ENCODE data around the gene SAFB2. TPM values are rescaled to one million over a fixed set of nuclear protein-coding genes. Genes with fewer than 3 reads are reported as not detected.

The SAFB2 gene
- total RNA-seq, 4 donors from 2014 or later = 64.0 to 283 (median 124) TPM

DNA sequence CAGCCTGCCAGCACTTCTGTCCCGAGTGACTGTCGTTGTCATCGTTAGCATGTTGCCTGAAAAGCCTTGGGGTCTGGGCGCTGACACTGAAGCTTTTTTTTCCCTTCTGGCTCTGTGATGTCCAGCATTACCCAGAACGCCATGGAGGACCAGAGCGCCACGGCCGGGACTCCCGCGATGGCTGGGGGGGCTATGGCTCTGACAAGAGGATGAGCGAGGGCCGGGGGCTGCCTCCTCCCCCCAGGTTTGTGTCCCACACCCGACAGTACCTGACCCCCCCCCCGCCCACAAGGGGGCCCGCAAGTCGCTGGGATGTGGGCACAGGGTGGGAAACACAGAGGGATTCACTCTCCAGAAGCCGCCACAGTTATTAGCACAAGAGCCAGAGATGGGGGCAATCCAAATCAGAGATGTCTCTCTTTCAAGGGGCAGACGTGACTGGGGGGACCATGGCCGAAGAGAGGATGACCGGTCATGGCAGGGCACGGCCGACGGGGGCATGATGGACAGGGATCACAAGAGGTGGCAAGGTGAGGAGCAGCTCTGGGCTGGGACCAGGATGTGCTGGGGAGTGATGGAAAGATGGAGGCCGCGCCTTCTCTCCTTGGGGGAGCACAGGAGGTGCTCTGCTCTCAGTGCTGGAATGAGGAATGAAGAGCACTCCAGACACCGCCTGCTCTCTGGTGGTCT is 44.5 kb upstream of the SAFB2 start:
- no peaks in the 10 kb centered on the region for H3K27me3 ChIP-seq

GRCh38 chr19:5665781-5666513 is 43.4 kb upstream of the SAFB2 start:
- H3K27ac ChIP-seq = no peak overlapping the region
- TF ChIP-seq EP300 (IDR thresholded peaks at IDR 0.05; ENCODE audit: low read depth) (no peak), POLR2A (IDR thresholded peaks at IDR 0.05) (no peak), POLR2AphosphoS5 (IDR thresholded peaks at IDR 0.05) (no peak), CTCF (IDR thresholded peaks at IDR 0.05) (no peak)
- WGBS, 2 donors (ENCODE audit: low coverage in 1 of 2) = 78 to 100% methylated on average over 1 to 10 of the region's 10 CpGs
- H3K9me3 ChIP-seq = no peaks in the 10 kb centered on the region
- H3K27me3 ChIP-seq = no peaks in the 10 kb centered on the region
- intact Hi-C loops (cut with DNase I; ENCODE audit: low total_unique reads) (no loop called here), in situ Hi-C loops (cut with MboI; ENCODE audit: low pct_ligation_motif_present in 1 of 4, low pct_unique_long_range_greater_than_20kb in 1 of 4, low sequenced_read_pairs in 3 of 4) (no loop called here)
- DNase-seq = no peak
- H3K4me1 ChIP-seq = no peaks in the 10 kb centered on the region
- H3K4me3 ChIP-seq = no peak overlapping the region
- H3K36me3 ChIP-seq = peaks cover 0 to 81% (median 40%) of the 10 kb centered on the region in 4 donors

More for the DNA sequence above, 44.5 kb upstream of the SAFB2 start:
- 80 to 93% methylated on average over 1 to 26 of the region's 26 CpGs for WGBS, 2 donors (ENCODE audit: low coverage in 1 of 2)
- Histone ChIP-seq H3K4me1 (no peaks in the 10 kb centered on the region), H3K27ac (no peak overlapping the region), H3K4me3 (no peak overlapping the region), H3K36me3 (peaks cover 0 to 70% (median 34%) of the 10 kb centered on the region in 4 donors), H3K9me3 (no peaks in the 10 kb centered on the region)
- intact Hi-C loops (cut with DNase I; ENCODE audit: low total_unique reads) (no loop called here), in situ Hi-C loops (cut with MboI; ENCODE audit: low pct_ligation_motif_present in 1 of 4, low pct_unique_long_range_greater_than_20kb in 1 of 4, low sequenced_read_pairs in 3 of 4) (no loop called here)
- no peak for DNase-seq
- TF ChIP-seq CTCF (IDR thresholded peaks at IDR 0.05) (no peak), EP300 (IDR thresholded peaks at IDR 0.05; ENCODE audit: low read depth) (no peak), POLR2AphosphoS5 (IDR thresholded peaks at IDR 0.05) (no peak), POLR2A (IDR thresholded peaks at IDR 0.05) (no peak)

DNA sequence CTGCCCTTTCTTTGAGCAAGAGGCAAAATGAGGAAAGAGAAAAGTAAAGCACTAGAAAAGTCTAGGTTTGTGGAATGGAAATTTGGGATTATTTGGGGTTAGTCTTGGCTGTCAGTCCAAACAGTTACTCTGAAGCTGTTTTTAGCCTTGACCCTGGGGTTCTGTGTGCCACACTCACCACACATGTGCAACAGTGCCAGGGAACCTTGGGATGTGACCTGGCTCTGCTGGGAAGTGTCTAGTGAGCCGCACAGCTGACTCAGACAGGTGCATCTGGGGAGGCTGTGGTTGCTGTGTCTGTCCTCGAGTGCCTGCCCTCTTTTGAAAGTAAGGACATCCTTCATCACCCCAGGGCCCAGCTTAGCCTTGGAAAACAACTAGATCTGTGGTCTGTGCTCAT is 41.9 kb upstream of the SAFB2 start:
- H3K27me3 ChIP-seq = no peaks in the 10 kb centered on the region
- no peak overlapping the region for H3K27ac ChIP-seq
- no peaks in the 10 kb centered on the region for H3K9me3 ChIP-seq
- in situ Hi-C loops (cut with MboI; ENCODE audit: low pct_ligation_motif_present in 1 of 4, low pct_unique_long_range_greater_than_20kb in 1 of 4, low sequenced_read_pairs in 3 of 4) (no loop called here), intact Hi-C loops (cut with DNase I; ENCODE audit: low total_unique reads) (no loop called here)
- TF ChIP-seq CTCF (IDR thresholded peaks at IDR 0.05) (no peak), POLR2A (IDR thresholded peaks at IDR 0.05) (no peak), EP300 (IDR thresholded peaks at IDR 0.05; ENCODE audit: low read depth) (no peak)
- H3K36me3 ChIP-seq = peaks cover 0 to 86% (median 45%) of the 10 kb centered on the region in 4 donors
- DNase-seq = no peak
- 82% methylated on average over 2 of the region's 2 CpGs; no CpG with 5 or more reads in 1 of the 2 donors for WGBS, 2 donors (ENCODE audit: low coverage in 1 of 2)
- H3K4me3 ChIP-seq = no peak overlapping the region
- H3K4me1 ChIP-seq = no peaks in the 10 kb centered on the region

DNA sequence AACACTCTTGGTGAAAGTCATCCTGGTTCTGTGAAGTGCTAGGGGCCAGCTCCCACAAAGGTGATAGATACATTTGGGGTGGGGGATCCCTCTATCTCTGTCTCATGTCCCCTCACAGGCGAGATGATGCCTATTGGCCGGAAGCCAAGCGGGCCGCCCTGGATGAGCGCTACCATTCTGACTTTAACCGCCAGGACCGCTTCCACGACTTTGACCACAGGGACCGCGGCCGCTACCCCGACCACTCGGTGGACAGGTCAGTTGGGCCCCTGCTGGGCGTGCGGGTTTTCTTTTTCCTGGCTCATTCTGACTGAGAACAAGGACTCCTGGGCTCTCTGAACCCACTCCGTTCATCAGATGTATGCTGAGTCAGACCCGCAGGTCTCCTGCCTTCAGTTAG is 41.3 kb upstream of the SAFB2 start:
- no peaks in the 10 kb centered on the region for H3K9me3 ChIP-seq
- H3K4me1 ChIP-seq = no peaks in the 10 kb centered on the region
- in situ Hi-C loops (cut with MboI; ENCODE audit: low pct_ligation_motif_present in 1 of 4, low pct_unique_long_range_greater_than_20kb in 1 of 4, low sequenced_read_pairs in 3 of 4) (no loop called here), intact Hi-C loops (cut with DNase I; ENCODE audit: low total_unique reads) (no loop called here)
- DNase-seq = no peak
- H3K27me3 ChIP-seq = no peaks in the 10 kb centered on the region
- no peak overlapping the region for H3K27ac ChIP-seq
- 83 to 96% methylated on average over 1 to 17 of the region's 17 CpGs for WGBS, 2 donors (ENCODE audit: low coverage in 1 of 2)
- no peak overlapping the region for H3K4me3 ChIP-seq
- TF ChIP-seq CTCF (IDR thresholded peaks at IDR 0.05) = no peak
- TF ChIP-seq EP300 (IDR thresholded peaks at IDR 0.05; ENCODE audit: low read depth) = no peak
- TF ChIP-seq POLR2AphosphoS5 (IDR thresholded peaks at IDR 0.05) = no peak
- peaks cover 0 to 92% (median 46%) of the 10 kb centered on the region in 4 donors for H3K36me3 ChIP-seq
